Right lobe of liver (tissue), 4 donors: ENCODE results near the gene KCNH1.

Experiments used
- POLR2A ChIP-seq: fragments of 450-650 bp; IDR thresholded peaks from one replicate; pipeline ENCODE4 v1.6.1; 2017; ENCODE audit warnings: antibody characterized with exemption, mild to moderate bottlenecking
- TF ChIP-seq, protein P1 (sequence below), 4 donors: fragments of 200-600 bp in 3 of 4; fragments of 450-650 bp in 1 of 4; IDR thresholded peaks; one replicate each; pipeline versions ENCODE4 v1.5.1 to v1.8.0; 2016 to 2022; ENCODE audit warnings: antibody characterized with exemption in 4 of 4, mild to moderate bottlenecking in 2 of 4
- donor health status: DM: no; HTN: no; CAD: no.
- donor health status: DM: no; HTN: no; CAD: no.
- donor health status: DM: no; HTN: yes; CAD: no.

DNA sequence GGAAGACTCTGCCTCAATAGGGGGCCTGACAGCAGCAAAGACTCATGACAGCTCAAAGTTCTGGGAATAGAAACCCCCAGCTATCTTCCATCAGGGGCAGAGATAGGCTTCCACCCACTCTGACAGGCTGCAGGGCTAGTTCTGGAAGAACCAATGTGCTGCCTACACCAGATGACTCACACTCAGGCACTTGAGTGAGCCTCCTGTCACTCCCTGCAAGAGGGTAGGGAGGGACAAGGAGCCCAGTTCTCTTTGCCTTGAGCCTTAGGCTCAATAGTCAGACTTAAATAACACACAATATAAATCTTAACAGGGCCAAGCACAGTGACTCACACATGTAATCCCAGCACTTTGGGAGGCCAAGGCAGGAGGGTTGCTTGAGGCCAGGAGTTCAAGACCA is 418.9 kb downstream of the KCNH1 start:
- TF ChIP-seq, protein P1, sequence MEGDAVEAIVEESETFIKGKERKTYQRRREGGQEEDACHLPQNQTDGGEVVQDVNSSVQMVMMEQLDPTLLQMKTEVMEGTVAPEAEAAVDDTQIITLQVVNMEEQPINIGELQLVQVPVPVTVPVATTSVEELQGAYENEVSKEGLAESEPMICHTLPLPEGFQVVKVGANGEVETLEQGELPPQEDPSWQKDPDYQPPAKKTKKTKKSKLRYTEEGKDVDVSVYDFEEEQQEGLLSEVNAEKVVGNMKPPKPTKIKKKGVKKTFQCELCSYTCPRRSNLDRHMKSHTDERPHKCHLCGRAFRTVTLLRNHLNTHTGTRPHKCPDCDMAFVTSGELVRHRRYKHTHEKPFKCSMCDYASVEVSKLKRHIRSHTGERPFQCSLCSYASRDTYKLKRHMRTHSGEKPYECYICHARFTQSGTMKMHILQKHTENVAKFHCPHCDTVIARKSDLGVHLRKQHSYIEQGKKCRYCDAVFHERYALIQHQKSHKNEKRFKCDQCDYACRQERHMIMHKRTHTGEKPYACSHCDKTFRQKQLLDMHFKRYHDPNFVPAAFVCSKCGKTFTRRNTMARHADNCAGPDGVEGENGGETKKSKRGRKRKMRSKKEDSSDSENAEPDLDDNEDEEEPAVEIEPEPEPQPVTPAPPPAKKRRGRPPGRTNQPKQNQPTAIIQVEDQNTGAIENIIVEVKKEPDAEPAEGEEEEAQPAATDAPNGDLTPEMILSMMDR (IDR thresholded peaks at IDR 0.05), result no peak
- no peak for TF ChIP-seq POLR2A
